T-cell (primary cell): ENCODE data around the gene JSRP1. TPM values are rescaled to one million over a fixed set of nuclear protein-coding genes. Genes with fewer than 3 reads are reported as not detected.
A peak's percentile ranks its signal among the peaks of the same experiment; 100 is the strongest.

Experiments used
- ATAC-seq, 4 experiments: fragments of 200-7000 bp in 3 of 4; fragments of 150-1000 bp in 1 of 4; cut with Tn5 transposase; replicated peaks in 1 of 4; 1 replicate in 3 of 4; 2 replicates in 1 of 4; pipeline ENCODE4 v1.10.0; 2021; ENCODE audit warnings: moderate library complexity in 3 of 4, mild to moderate bottlenecking in 2 of 4, moderate number of reproducible peaks in 1 of 4
- CTCF ChIA-PET, 2 donors: fragments of 300-600 bp; sonication (Branson Sonifier 250); formaldehyde crosslinking; loops; one replicate each; lab custom pipeline; 2022; ENCODE audit warnings: antibody characterized with exemption in 2 of 2; lab: Charles Lee
- POLR2A ChIA-PET, 2 donors: fragments of 300-600 bp; sonication (Branson Sonifier 250); formaldehyde crosslinking; loops; one replicate each; lab custom pipeline; 2022; ENCODE audit warnings: antibody characterized with exemption in 2 of 2; lab: Charles Lee
- DNase-seq, 35 experiments: peaks; one replicate each; pipeline versions ENCODE4 v3.0.0 to v3.0.0-alpha.2; 2013 to 2023
- H3K27ac ChIP-seq: one replicate; pipeline ENCODE4 v1.5.1; 2013; ENCODE audit warnings: low read length
- H3K27me3 ChIP-seq, 2 experiments: replicated peaks in 1 of 2; 1 replicate in 1 of 2; 2 replicates in 1 of 2; pipeline versions ENCODE4 v1.6.1 to v1.7.0; 2013; ENCODE audit warnings: low read length in 1 of 2, mixed read lengths in 1 of 2; ENCODE audit not compliant: control insufficient read depth in 2 of 2, insufficient read depth in 2 of 2; ENCODE audit errors: extremely low read depth in 1 of 2
- H3K36me3 ChIP-seq, 2 donors: 1 replicate in 1 of 2; 2 replicates in 1 of 2; pipeline versions ENCODE4 v1.6.1 to v1.7.0; 2013; ENCODE audit warnings: low read length in 1 of 2; ENCODE audit not compliant: control insufficient read depth in 2 of 2, insufficient read depth in 1 of 2; ENCODE audit errors: extremely low read depth in 1 of 2
- H3K4me1 ChIP-seq, 2 experiments: 1 replicate in 1 of 2; 2 replicates in 1 of 2; pipeline versions ENCODE4 v1.6.1 to v1.7.0; 2013; ENCODE audit warnings: low read length in 2 of 2, mixed read lengths in 1 of 2; ENCODE audit not compliant: insufficient read depth in 2 of 2, control insufficient read depth in 1 of 2; ENCODE audit errors: extremely low read depth in 1 of 2
- H3K4me3 ChIP-seq, 2 donors: 1 replicate in 1 of 2; 2 replicates in 1 of 2; pipeline versions ENCODE4 v1.5.1 to v1.7.0; 2013; ENCODE audit warnings: mild to moderate bottlenecking in 2 of 2, low read length in 1 of 2, moderate library complexity in 1 of 2; ENCODE audit not compliant: control insufficient read depth in 1 of 2; ENCODE audit errors: extremely low read depth in 1 of 2
- H3K9me3 ChIP-seq: 2 replicates; pipeline ENCODE4 v1.7.0; 2013
- H3K27ac Mint-ChIP-seq, 2 donors: one replicate each; pipeline ENCODE4 v1.8.0; 2020 to 2021; ENCODE audit warnings: mild to moderate bottlenecking in 2 of 2, mixed read lengths in 2 of 2
- H3K27me3 Mint-ChIP-seq, 2 donors: one replicate each; pipeline ENCODE4 v1.8.0; 2021 to 2022; ENCODE audit warnings: mixed read lengths in 2 of 2
- H3K36me3 Mint-ChIP-seq: one replicate; pipeline ENCODE4 v1.8.0; 2021; ENCODE audit warnings: mixed read lengths
- H3K4me1 Mint-ChIP-seq, 3 donors: one replicate each; pipeline ENCODE4 v1.8.0; 2020 to 2022; ENCODE audit warnings: mixed read lengths in 3 of 3, mild to moderate bottlenecking in 1 of 3
- H3K4me3 Mint-ChIP-seq, 3 donors: one replicate each; pipeline ENCODE4 v1.8.0; 2020 to 2022; ENCODE audit warnings: mild to moderate bottlenecking in 3 of 3, mixed read lengths in 3 of 3, moderate library complexity in 3 of 3
- H3K9me3 Mint-ChIP-seq, 3 donors: one replicate each; pipeline ENCODE4 v1.8.0; 2020 to 2022; ENCODE audit warnings: mixed read lengths in 3 of 3
- WGBS: methylation state at CpG from one replicate; pipeline ENCODE4 v1.1.5; 2013; ENCODE audit warnings: missing lambda C conversion rate; ENCODE audit not compliant: insufficient coverage; 5-methylcytosine and 5-hydroxymethylcytosine counted together
- total RNA-seq, 35 experiments: library from RNA in 6 of 35; stranded (reverse) in 6 of 35; fragments of 120-200 nt in 1 of 35; gene quantifications; one replicate each; pipeline versions ENCODE4 v1.2.1 to v1.2.4 and lab custom pipeline; 2013 to 2026

The JSRP1 gene
- total RNA-seq, 5 donors from 2014 or later (not counting 1 experiment from before 2014, with no cell fraction given): 0.42 to 1.5 (median 1.0) TPM; not detected in 1

DNA sequence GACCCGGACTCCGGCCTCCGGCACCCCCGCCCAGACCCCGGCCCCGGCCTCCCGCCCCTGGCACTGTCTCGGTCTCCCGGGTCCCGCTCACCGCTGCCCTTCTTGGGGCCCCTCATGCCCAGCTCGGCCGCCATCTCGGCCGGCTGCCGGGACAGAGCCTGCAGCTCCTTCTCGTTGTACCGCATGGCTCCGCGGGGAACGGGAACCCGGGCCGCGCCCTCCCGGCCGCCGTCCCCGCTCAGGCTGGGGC, 20.2 kb downstream of the JSRP1 start:
- ChIA-PET CTCF (interaction anchor here in 1 of 2 donors (0.7 to 0.9 kb wide), 4 partner anchors 36 to 192 kb away, joined by 3 to 4 read pairs (median 3); partner anchors contain the start of gene TIMM13), POLR2A (interaction anchor here in 1 of 2 donors (0.7 kb wide), 1 partner anchor 1534 kb away, joined by 7 read pairs; no protein-coding TSS in a partner anchor)
- Mint-ChIP-seq H3K4me1 (peaks cover 50 to 67% (median 51%) of the 10 kb centered on the region in 3 donors), H3K27me3 (no peaks in the 10 kb centered on the region), H3K9me3 (no peaks in the 10 kb centered on the region), H3K36me3 (peaks cover 12% of the 10 kb centered on the region), H3K4me3 (peak overlapping the region; percentile 94 to 96 (median 95)), H3K27ac (peak overlapping the region; percentile 94 to 99)
- Histone ChIP-seq H3K27me3 (no peaks in the 10 kb centered on the region), H3K9me3 (no peaks in the 10 kb centered on the region), H3K36me3 (peaks cover 5 to 17% of the 10 kb centered on the region in 2 donors), H3K27ac (no peak overlapping the region), H3K4me1 (peaks cover 28 to 70% of the 10 kb centered on the region in 2 experiments), H3K4me3 (peak overlapping the region; percentile 59 to 72)
- DNase-seq (no peak), ATAC-seq (no peak)
- WGBS: under 1% methylated on average over 28 of the region's 28 CpGs

DNA sequence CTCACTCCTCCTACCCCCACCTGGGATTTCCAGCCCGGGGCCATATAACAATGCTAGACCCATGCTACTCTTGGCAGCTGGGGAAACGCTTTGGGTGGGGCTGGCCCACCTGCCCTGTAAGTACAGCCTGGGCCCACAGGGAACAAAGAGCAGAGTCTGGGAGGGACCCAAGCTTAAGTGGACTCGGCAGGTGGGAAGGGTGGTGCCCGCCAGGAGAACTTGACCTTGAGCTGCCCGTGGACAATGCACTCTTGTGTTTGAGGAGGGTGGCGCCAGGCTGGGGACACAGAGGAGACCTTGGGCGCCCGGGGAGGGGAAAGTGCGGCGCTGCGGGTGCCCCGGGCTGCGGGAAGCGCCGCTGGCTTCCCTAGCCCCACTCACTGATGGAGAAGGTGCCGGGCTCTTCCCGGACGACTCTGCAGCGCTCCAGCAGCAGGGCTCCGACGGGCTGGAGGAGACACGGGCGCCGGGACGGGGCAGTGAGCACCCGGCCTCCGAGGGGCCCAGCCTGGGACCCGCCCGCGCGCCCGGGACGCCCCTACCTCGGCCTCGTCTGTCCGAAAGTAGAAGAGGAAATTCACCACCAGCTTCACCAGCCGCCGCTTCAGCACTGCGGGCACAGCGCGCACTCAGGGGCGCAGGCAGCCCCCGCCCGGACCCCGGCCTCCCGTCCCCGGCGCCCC, 20.7 kb downstream of the JSRP1 start:
- Mint-ChIP-seq H3K4me1 (peaks cover 45 to 62% (median 47%) of the 10 kb centered on the region in 3 donors), H3K4me3 (peak overlapping the region; percentile 94 to 96 (median 95)), H3K9me3 (no peaks in the 10 kb centered on the region), H3K27me3 (no peaks in the 10 kb centered on the region), H3K27ac (peak overlapping the region; percentile 64 to 81), H3K36me3 (peaks cover 12% of the 10 kb centered on the region)
- H3K27ac ChIP-seq: no peak overlapping the region
- WGBS: 0% methylated on average over 47 of the region's 48 CpGs
- ATAC-seq (peak; percentile 0 to 7 (median 2)), DNase-seq (peak in 3 of 35 experiments; percentile 24 to 30 (median 25))
- POLR2A ChIA-PET: interaction anchor here (0.7 kb wide), 2 partner anchors 204 to 1534 kb away, joined by 4 to 7 read pairs; no protein-coding TSS in a partner anchor
- no peaks in the 10 kb centered on the region for H3K27me3 ChIP-seq
- peak overlapping the region; percentile 59 to 72 for H3K4me3 ChIP-seq
- H3K9me3 ChIP-seq: no peaks in the 10 kb centered on the region
- CTCF ChIA-PET: interaction anchor here in 1 of 2 donors (0.7 to 0.9 kb wide), 4 partner anchors 37 to 192 kb away, joined by 3 to 4 read pairs (median 3); partner anchors contain the start of gene TIMM13
- H3K36me3 ChIP-seq: peaks cover 5 to 15% of the 10 kb centered on the region in 2 donors
- H3K4me1 ChIP-seq: peaks cover 23 to 66% of the 10 kb centered on the region in 2 experiments

DNA sequence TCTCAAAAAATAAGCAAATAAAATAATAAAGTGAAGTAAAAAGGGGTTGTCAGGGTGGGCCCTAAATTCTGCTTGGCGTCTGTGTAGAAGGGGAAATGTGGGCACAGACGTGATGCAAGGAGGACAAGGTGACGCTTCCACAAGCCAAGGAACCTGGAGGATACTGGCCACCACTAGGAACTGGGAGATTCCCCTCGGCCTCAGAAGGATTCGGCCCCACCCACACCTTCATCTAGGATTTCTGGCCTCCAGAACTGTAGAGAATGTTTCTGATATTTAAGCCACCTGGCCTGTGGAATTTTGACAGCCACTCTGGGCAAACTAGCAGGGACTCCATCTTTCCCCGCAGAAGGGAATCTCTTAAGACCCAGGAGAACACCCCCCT, 21.2 kb downstream of the JSRP1 start:
- peak overlapping the region; percentile 94 to 96 (median 95) for H3K4me3 Mint-ChIP-seq
- H3K27me3 Mint-ChIP-seq: no peaks in the 10 kb centered on the region
- H3K36me3 Mint-ChIP-seq: peaks cover 12% of the 10 kb centered on the region
- Histone ChIP-seq H3K4me1 (peaks cover 18 to 60% of the 10 kb centered on the region in 2 experiments), H3K4me3 (peak overlapping the region; percentile 59 to 72), H3K27me3 (no peaks in the 10 kb centered on the region), H3K27ac (no peak overlapping the region), H3K36me3 (peaks cover 10 to 20% of the 10 kb centered on the region in 2 donors), H3K9me3 (no peaks in the 10 kb centered on the region)
- peak overlapping the region; percentile 64 to 81 for H3K27ac Mint-ChIP-seq
- H3K4me1 Mint-ChIP-seq: peaks cover 41 to 58% (median 41%) of the 10 kb centered on the region in 3 donors
- ATAC-seq (no peak), DNase-seq (no peak)
- no peaks in the 10 kb centered on the region for H3K9me3 Mint-ChIP-seq
- 69% methylated on average over 4 of the region's 6 CpGs for WGBS
- ChIA-PET CTCF (no interaction called here), POLR2A (interaction anchor here in 1 of 2 donors (0.6 to 0.7 kb wide), 2 partner anchors 204 to 361 kb away, joined by 3 to 4 read pairs; no protein-coding TSS in a partner anchor)

DNA sequence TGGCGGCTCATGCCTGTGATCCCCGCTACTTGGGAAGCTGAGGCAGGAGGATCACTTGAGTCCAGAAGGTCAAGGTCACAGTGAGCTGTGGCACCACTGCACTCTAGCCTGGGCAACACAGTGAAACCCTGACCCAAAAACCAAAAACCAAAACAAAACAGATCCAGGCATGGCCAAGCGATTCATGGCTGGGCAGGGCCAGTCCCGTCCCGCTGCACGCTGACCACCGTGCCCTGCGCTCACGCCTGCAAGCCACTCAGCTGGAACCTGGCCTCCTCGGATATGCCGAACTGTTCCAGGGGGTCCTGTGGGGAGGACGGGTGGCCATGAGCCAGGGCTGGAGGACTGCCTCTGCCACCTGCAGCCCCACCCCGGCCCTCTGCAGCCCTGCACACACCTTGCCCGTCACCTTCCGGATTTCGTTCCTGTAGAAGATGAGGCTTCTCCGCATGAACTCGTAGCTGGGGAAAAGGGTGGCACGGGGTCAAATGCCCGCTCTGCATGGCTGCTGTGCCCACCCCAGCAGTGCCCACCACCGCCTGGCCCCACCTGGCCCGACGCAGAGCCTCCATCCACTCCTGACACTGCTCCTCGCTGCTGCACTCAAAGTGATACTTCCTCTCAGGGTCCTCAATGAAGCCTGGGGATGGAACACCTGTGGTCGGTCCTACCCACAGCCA, 22.5 kb downstream of the JSRP1 start:
- ChIA-PET CTCF (interaction anchor here in 1 of 2 donors (0.5 kb wide), 1 partner anchor 174 kb away, joined by 3 read pairs; no protein-coding TSS in a partner anchor), POLR2A (no interaction called here)
- H3K36me3 Mint-ChIP-seq: peaks cover 10% of the 10 kb centered on the region
- Histone ChIP-seq H3K4me1 (peaks cover 11 to 50% of the 10 kb centered on the region in 2 experiments), H3K27ac (no peak overlapping the region), H3K4me3 (no peak overlapping the region), H3K27me3 (no peaks in the 10 kb centered on the region), H3K9me3 (no peaks in the 10 kb centered on the region), H3K36me3 (peaks cover 18 to 24% of the 10 kb centered on the region in 2 donors)
- peak overlapping the region in 2 of 3 donors; percentile 94 to 96 for H3K4me3 Mint-ChIP-seq
- H3K4me1 Mint-ChIP-seq: peaks cover 29 to 47% (median 29%) of the 10 kb centered on the region in 3 donors
- no peaks in the 10 kb centered on the region for H3K27me3 Mint-ChIP-seq
- 90% methylated on average over 20 of the region's 25 CpGs for WGBS
- peak overlapping the region; percentile 16 to 39 for H3K27ac Mint-ChIP-seq
- DNase-seq (no peak), ATAC-seq (no peak)
- H3K9me3 Mint-ChIP-seq: no peaks in the 10 kb centered on the region

DNA sequence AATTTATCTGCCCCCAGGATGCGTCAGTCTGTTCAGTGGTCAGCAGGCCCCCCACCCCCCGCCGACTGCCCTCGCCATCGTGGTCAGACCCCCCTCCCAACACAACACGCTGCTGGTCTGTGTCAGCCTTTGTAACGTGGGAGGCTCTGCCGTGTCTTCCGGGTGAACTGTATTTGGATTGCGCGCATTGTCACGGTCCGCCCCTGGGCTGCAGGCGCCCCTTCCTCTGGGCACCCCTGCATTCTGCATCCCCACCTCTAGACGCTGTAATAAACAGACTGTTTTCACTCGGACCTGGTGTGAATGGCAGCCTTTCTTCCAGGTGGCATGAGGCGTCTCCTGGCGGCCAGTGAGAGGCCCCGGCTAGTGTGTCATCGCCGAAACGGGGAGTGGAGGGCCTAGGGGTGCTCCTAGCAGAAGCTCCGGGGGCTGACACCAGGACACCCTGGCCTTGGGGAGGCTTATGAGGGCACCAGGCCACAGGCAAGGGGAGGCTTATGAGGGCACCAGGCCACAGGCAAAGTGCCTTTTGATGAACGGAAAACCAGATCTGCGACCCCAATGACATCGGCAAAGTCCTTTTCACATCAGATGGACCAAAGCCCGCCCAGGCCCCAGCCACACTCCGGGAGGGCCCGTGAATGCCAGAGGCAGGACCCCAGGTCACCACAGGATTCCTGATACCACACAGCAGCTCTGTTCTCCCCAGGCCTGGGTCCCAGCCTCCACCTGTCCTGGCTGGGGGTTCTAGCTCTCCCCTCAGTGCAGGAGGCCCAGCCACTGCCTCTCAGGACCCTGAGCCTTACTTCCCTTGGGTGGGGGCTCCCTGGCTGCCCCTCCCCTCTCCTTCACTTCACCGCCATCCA, 23.7 kb downstream of the JSRP1 start:
- Histone ChIP-seq H3K4me1 (peaks cover under 1 to 39% of the 10 kb centered on the region in 2 experiments), H3K36me3 (peaks cover 18 to 24% of the 10 kb centered on the region in 2 donors), H3K27ac (no peak overlapping the region), H3K4me3 (no peak overlapping the region), H3K27me3 (no peaks in the 10 kb centered on the region), H3K9me3 (no peaks in the 10 kb centered on the region)
- no peak for ATAC-seq
- peaks cover 10% of the 10 kb centered on the region for H3K36me3 Mint-ChIP-seq
- H3K9me3 Mint-ChIP-seq: no peaks in the 10 kb centered on the region
- H3K27ac Mint-ChIP-seq: no peak overlapping the region
- DNase-seq: no peak
- no peaks in the 10 kb centered on the region for H3K27me3 Mint-ChIP-seq
- H3K4me3 Mint-ChIP-seq: no peak overlapping the region
- peaks cover 16 to 34% (median 17%) of the 10 kb centered on the region in 3 donors for H3K4me1 Mint-ChIP-seq
- CTCF ChIA-PET: no interaction called here
- WGBS: 97% methylated on average over 21 of the region's 30 CpGs
- POLR2A ChIA-PET: no interaction called here
